GM21360 (cell line): ENCODE results near the gene MTM1.

Source experiments
- ATAC-seq: cut with Tn5 transposase; IDR thresholded peaks from one replicate; pipeline ENCODE4 v1.9.1; 2021; ENCODE audit warnings: mild to moderate bottlenecking, moderate library complexity; ENCODE audit not compliant: unreplicated experiment

The MTM1 gene

GRCh38 chrX:150649096-150649870, 80.9 kb downstream of the MTM1 start:
- ATAC-seq, result no peak

- ATAC-seq, result no peak
Observed at GRCh38 chrX:150651906-150652305, 83.5 kb downstream of the MTM1 start.

- no peak for ATAC-seq
Observed at GRCh38 chrX:150655788-150656187, 87.4 kb downstream of the MTM1 start.

- no peak for ATAC-seq
Observed at GRCh38 chrX:150663073-150663472, 94.7 kb downstream of the MTM1 start.

GRCh38 chrX:150664290-150664689, 95.9 kb downstream of the MTM1 start:
- ATAC-seq, result no peak

GRCh38 chrX:150676221-150676620, 107.8 kb downstream of the MTM1 start:
- no peak for ATAC-seq

GRCh38 chrX:150680974-150681373, 112.6 kb downstream of the MTM1 start:
- ATAC-seq, result no peak

GRCh38 chrX:150683112-150683511, 114.7 kb downstream of the MTM1 start:
- ATAC-seq, result no peak

- ATAC-seq, result no peak
Observed at GRCh38 chrX:150683536-150684146, 115.2 kb downstream of the MTM1 start.

GRCh38 chrX:150688911-150689451, 120.6 kb downstream of the MTM1 start:
- ATAC-seq, result no peak

- no peak for ATAC-seq
Observed at GRCh38 chrX:150690126-150690525, 121.7 kb downstream of the MTM1 start.

- no peak for ATAC-seq
Observed at GRCh38 chrX:150692296-150692695, 123.9 kb downstream of the MTM1 start.

- ATAC-seq, result peak; percentile 43
Observed at GRCh38 chrX:150692831-150693724, 124.7 kb downstream of the MTM1 start, which contains the start of gene MTMR1. Gene MTMR1, plus strand, starts transcription at chrX:150693396. Its CDS starts 135 bp downstream, at chrX:150693531.

- peak; percentile 69 for ATAC-seq
Observed at GRCh38 chrX:150693725-150694574, 125.5 kb downstream of the MTM1 start.

GRCh38 chrX:150694738-150695410, 126.5 kb downstream of the MTM1 start:
- ATAC-seq, result no peak

GRCh38 chrX:150696331-150696730, 127.9 kb downstream of the MTM1 start:
- no peak for ATAC-seq

GRCh38 chrX:150696866-150697265, 128.4 kb downstream of the MTM1 start:
- no peak for ATAC-seq

GRCh38 chrX:150697641-150698040, 129.2 kb downstream of the MTM1 start:
- ATAC-seq, result no peak

- no peak for ATAC-seq
Observed at GRCh38 chrX:150698981-150699380, 130.6 kb downstream of the MTM1 start.

GRCh38 chrX:150700107-150700506, 131.7 kb downstream of the MTM1 start:
- ATAC-seq, result no peak
